Testis (tissue), 2 donors: ENCODE results near the gene CABCOCO1.

Source experiments
- POLR2A ChIP-seq: fragments of 450-650 bp; IDR thresholded peaks from one replicate; pipeline ENCODE4 v1.6.1; 2017; ENCODE audit warnings: antibody characterized with exemption, mild to moderate bottlenecking, moderate library complexity
- TF ChIP-seq, protein P1 (sequence below), 3 experiments: fragments of 450-650 bp in 2 of 3; fragments of 200-600 bp in 1 of 3; sonication (generic) in 1 of 3; IDR thresholded peaks; one replicate each; pipeline ENCODE4 v1.5.1; 2016 to 2019; ENCODE audit warnings: antibody characterized with exemption in 3 of 3, mild to moderate bottlenecking in 2 of 3, moderate library complexity in 1 of 3

GRCh38 chr10:61669161-61669725 is 6.5 kb downstream of the CABCOCO1 start:
- no peak for TF ChIP-seq POLR2A
- TF ChIP-seq, protein P1, sequence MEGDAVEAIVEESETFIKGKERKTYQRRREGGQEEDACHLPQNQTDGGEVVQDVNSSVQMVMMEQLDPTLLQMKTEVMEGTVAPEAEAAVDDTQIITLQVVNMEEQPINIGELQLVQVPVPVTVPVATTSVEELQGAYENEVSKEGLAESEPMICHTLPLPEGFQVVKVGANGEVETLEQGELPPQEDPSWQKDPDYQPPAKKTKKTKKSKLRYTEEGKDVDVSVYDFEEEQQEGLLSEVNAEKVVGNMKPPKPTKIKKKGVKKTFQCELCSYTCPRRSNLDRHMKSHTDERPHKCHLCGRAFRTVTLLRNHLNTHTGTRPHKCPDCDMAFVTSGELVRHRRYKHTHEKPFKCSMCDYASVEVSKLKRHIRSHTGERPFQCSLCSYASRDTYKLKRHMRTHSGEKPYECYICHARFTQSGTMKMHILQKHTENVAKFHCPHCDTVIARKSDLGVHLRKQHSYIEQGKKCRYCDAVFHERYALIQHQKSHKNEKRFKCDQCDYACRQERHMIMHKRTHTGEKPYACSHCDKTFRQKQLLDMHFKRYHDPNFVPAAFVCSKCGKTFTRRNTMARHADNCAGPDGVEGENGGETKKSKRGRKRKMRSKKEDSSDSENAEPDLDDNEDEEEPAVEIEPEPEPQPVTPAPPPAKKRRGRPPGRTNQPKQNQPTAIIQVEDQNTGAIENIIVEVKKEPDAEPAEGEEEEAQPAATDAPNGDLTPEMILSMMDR (IDR thresholded peaks at IDR 0.05) = no peak
